Measurements from ENCODE around the gene LOXL3.
A peak's percentile ranks its signal among the peaks of the same experiment; 100 is the strongest.
"Not testable (repeated sequence)": the region's sequence is repeated elsewhere in the genome, so short reads cannot be mapped to it uniquely, and the experiment has no call there.

The LOXL3 gene

GRCh38 chr2:74489906-74490305 is 63.8 kb downstream of the LOXL3 start:
- ATAC-seq: no peak

GRCh38 chr2:74488643-74489481 is 64.9 kb downstream of the LOXL3 start:
- ATAC-seq: no peak

GRCh38 chr2:74486141-74486540 is 67.6 kb downstream of the LOXL3 start:
- ATAC-seq: no peak

- ATAC-seq: not testable (repeated sequence)
Observed at GRCh38 chr2:74483675-74484164, 70.0 kb downstream of the LOXL3 start.

GRCh38 chr2:74482801-74483674 is 70.7 kb downstream of the LOXL3 start, which contains the start of the genes CCDC142 and TTC31:
Gene CCDC142, minus strand, starts transcription at chr2:74482998. Its CDS starts 161 bp downstream, at chr2:74482837.
Gene TTC31, plus strand, starts transcription at chr2:74483081. Its CDS starts 15 bp downstream, at chr2:74483096.
- ATAC-seq: peak; percentile 93 to 95
